ENCODE measurements around the gene GRIK4.

GRIK4 gene

DNA sequence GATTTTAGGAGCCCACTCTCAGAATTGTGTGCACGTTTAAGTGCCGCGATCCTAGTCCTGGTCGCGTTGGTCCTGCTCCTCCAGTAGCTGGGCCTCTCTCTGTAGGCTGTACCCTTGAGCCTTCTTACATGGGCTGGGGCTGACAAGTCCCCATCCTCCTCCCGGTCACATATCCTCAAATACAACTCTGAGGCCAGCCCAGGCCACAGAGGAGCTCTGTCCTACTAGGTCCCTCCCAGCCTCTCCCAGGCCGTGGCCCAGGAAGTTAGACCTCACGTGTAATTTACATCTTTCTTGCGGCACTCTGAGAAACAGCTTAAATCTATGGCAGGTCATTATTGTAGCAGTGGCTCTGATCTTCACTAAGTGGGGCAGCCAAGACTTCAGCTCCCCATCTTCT, 305.2 kb downstream of the GRIK4 start:
- H3F3A ChIP-seq (ENCODE audit: low read depth), result no peaks in the 10 kb centered on the region
- H3K4me3 ChIP-seq (ENCODE audit: low read length, poor library complexity, severe bottlenecking), result no peak overlapping the region
- H3K4me1 ChIP-seq (ENCODE audit: insufficient read depth, low read length, poor library complexity, severe bottlenecking), result no peaks in the 10 kb centered on the region
- no peak overlapping the region for H3K4me2 ChIP-seq (ENCODE audit: low read depth, low read length, poor library complexity, severe bottlenecking)
- no peak for TF ChIP-seq EZH2phosphoT487 (IDR thresholded peaks at IDR 0.05; ENCODE audit: borderline replicate concordance)
- TF ChIP-seq, protein P1, sequence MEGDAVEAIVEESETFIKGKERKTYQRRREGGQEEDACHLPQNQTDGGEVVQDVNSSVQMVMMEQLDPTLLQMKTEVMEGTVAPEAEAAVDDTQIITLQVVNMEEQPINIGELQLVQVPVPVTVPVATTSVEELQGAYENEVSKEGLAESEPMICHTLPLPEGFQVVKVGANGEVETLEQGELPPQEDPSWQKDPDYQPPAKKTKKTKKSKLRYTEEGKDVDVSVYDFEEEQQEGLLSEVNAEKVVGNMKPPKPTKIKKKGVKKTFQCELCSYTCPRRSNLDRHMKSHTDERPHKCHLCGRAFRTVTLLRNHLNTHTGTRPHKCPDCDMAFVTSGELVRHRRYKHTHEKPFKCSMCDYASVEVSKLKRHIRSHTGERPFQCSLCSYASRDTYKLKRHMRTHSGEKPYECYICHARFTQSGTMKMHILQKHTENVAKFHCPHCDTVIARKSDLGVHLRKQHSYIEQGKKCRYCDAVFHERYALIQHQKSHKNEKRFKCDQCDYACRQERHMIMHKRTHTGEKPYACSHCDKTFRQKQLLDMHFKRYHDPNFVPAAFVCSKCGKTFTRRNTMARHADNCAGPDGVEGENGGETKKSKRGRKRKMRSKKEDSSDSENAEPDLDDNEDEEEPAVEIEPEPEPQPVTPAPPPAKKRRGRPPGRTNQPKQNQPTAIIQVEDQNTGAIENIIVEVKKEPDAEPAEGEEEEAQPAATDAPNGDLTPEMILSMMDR (conservative IDR thresholded peaks at IDR 0.05; ENCODE audit: low read length), result no peak
- no peak overlapping the region for H3K9ac ChIP-seq (ENCODE audit: low read depth, low read length, poor library complexity, severe bottlenecking)
- no peaks in the 10 kb centered on the region for H3K9me3 ChIP-seq (ENCODE audit: insufficient read depth, low read depth, low read length)
- no peaks in the 10 kb centered on the region for H3K9me2 ChIP-seq (replicated peaks; ENCODE audit: low read depth, low read length)
- H3K79me2 ChIP-seq (ENCODE audit: insufficient read depth, low read length), result no peaks in the 10 kb centered on the region
- no peaks in the 10 kb centered on the region for H4K20me1 ChIP-seq (ENCODE audit: insufficient read depth, low read length, poor library complexity, severe bottlenecking)
- no peak overlapping the region for H2AFZ ChIP-seq (ENCODE audit: low read length)
- H3K27me3 ChIP-seq (ENCODE audit: insufficient read depth, low read length, poor library complexity, severe bottlenecking), result no peaks in the 10 kb centered on the region
- H3K36me3 ChIP-seq (ENCODE audit: insufficient read depth, low read length), result no peaks in the 10 kb centered on the region

DNA sequence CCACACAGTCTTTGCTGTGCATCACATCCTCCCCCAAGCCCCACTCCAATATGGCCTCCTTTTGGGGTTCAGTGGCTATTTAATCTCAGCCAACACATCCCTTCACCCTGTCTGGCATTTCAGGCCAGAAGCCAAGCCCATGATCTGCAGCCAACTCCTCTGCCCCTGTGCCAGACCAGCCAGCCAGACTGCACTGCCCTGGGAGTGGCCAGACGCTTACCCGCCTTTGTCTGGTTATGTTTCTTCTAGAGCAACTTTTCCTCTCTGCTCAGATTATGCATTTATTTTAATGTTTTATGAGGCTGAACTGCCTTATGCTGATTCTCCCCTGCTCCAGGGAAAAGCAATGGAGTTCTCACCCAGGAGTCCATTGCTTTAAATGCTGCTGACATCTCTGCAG, 305.6 kb downstream of the GRIK4 start:
- Histone ChIP-seq H3K9me2 (replicated peaks; ENCODE audit: low read depth, low read length) (no peaks in the 10 kb centered on the region), H3K9ac (ENCODE audit: low read depth, low read length, poor library complexity, severe bottlenecking) (no peak overlapping the region), H2AFZ (ENCODE audit: low read length) (no peak overlapping the region), H4K20me1 (ENCODE audit: insufficient read depth, low read length, poor library complexity, severe bottlenecking) (no peaks in the 10 kb centered on the region), H3K4me2 (ENCODE audit: low read depth, low read length, poor library complexity, severe bottlenecking) (no peak overlapping the region), H3K36me3 (ENCODE audit: insufficient read depth, low read length) (no peaks in the 10 kb centered on the region), H3K9me3 (ENCODE audit: insufficient read depth, low read depth, low read length) (no peaks in the 10 kb centered on the region), H3K79me2 (ENCODE audit: insufficient read depth, low read length) (no peaks in the 10 kb centered on the region), H3F3A (ENCODE audit: low read depth) (no peaks in the 10 kb centered on the region), H3K4me3 (ENCODE audit: low read length, poor library complexity, severe bottlenecking) (no peak overlapping the region), H3K4me1 (ENCODE audit: insufficient read depth, low read length, poor library complexity, severe bottlenecking) (no peaks in the 10 kb centered on the region), H3K27me3 (ENCODE audit: insufficient read depth, low read length, poor library complexity, severe bottlenecking) (no peaks in the 10 kb centered on the region)
- TF ChIP-seq, protein P1 (conservative IDR thresholded peaks at IDR 0.05; ENCODE audit: low read length), result no peak
- no peak for TF ChIP-seq EZH2phosphoT487 (IDR thresholded peaks at IDR 0.05; ENCODE audit: borderline replicate concordance)

DNA sequence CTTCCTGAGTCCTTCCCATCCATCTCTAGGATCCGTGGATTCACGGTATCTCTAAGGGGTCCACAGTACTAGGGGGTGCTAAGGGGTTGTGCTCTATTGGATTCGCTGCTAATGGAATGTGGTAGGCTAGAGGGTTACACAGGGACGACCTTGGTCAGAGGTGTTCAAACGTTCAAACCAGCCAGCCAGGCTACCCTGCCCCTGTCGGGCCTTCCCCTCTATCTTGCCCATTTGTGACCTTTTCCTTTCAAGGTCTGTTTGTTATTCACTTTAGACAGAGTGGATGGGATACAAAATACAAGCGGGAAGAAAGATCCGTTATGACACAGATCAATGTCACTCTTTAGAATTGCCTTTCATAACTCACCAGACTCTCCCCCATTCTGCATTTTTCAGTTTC, 306.5 kb downstream of the GRIK4 start:
- Histone ChIP-seq H3K4me3 (ENCODE audit: low read length, poor library complexity, severe bottlenecking) (no peak overlapping the region), H3K4me1 (ENCODE audit: insufficient read depth, low read length, poor library complexity, severe bottlenecking) (no peaks in the 10 kb centered on the region), H3K36me3 (ENCODE audit: insufficient read depth, low read length) (no peaks in the 10 kb centered on the region), H4K20me1 (ENCODE audit: insufficient read depth, low read length, poor library complexity, severe bottlenecking) (no peaks in the 10 kb centered on the region), H3F3A (ENCODE audit: low read depth) (no peaks in the 10 kb centered on the region), H3K9me2 (replicated peaks; ENCODE audit: low read depth, low read length) (no peaks in the 10 kb centered on the region), H3K4me2 (ENCODE audit: low read depth, low read length, poor library complexity, severe bottlenecking) (no peak overlapping the region), H3K9ac (ENCODE audit: low read depth, low read length, poor library complexity, severe bottlenecking) (no peak overlapping the region), H2AFZ (ENCODE audit: low read length) (no peak overlapping the region), H3K27me3 (ENCODE audit: insufficient read depth, low read length, poor library complexity, severe bottlenecking) (no peaks in the 10 kb centered on the region), H3K79me2 (ENCODE audit: insufficient read depth, low read length) (no peaks in the 10 kb centered on the region), H3K9me3 (ENCODE audit: insufficient read depth, low read depth, low read length) (no peaks in the 10 kb centered on the region)
- no peak for TF ChIP-seq EZH2phosphoT487 (IDR thresholded peaks at IDR 0.05; ENCODE audit: borderline replicate concordance)
- TF ChIP-seq, protein P1 (conservative IDR thresholded peaks at IDR 0.05; ENCODE audit: low read length), result no peak
